Esophagus (tissue), 2 donors: ENCODE data around the gene DYNC1LI1. TPM values are rescaled to one million over a fixed set of nuclear protein-coding genes. Genes with fewer than 3 reads are reported as not detected.

ENCODE experiments used
- H3K27ac ChIP-seq, 2 donors: one replicate each; pipeline ENCODE4 v1.5.1; 2013; ENCODE audit warnings: low read depth in 2 of 2, mild to moderate bottlenecking in 2 of 2, inconsistent platforms in 1 of 2, low read length in 1 of 2, moderate library complexity in 1 of 2
- H3K27me3 ChIP-seq, 2 donors: one replicate each; pipeline ENCODE4 v1.6.1; 2013; ENCODE audit warnings: low read length in 2 of 2, control low read depth in 1 of 2, mild to moderate bottlenecking in 1 of 2; ENCODE audit not compliant: insufficient read depth in 2 of 2, control insufficient read depth in 1 of 2
- H3K36me3 ChIP-seq, 2 donors: one replicate each; pipeline ENCODE4 v1.6.1; 2013; ENCODE audit warnings: low read length in 1 of 2; ENCODE audit not compliant: control insufficient read depth in 2 of 2, insufficient read depth in 2 of 2
- H3K4me1 ChIP-seq, 2 donors: one replicate each; pipeline ENCODE4 v1.6.1; 2013; ENCODE audit warnings: low read length in 1 of 2; ENCODE audit not compliant: control insufficient read depth in 2 of 2, insufficient read depth in 2 of 2
- H3K4me3 ChIP-seq, 2 donors: one replicate each; pipeline ENCODE4 v1.5.1; 2013; ENCODE audit warnings: low read length in 2 of 2, mild to moderate bottlenecking in 2 of 2, low read depth in 1 of 2, moderate library complexity in 1 of 2
- H3K9me3 ChIP-seq, 2 donors: one replicate each; pipeline ENCODE4 v1.6.1; 2013; ENCODE audit warnings: mild to moderate bottlenecking in 2 of 2, low read depth in 1 of 2, low read length in 1 of 2, moderate library complexity in 1 of 2; ENCODE audit not compliant: control insufficient read depth in 2 of 2, insufficient read depth in 1 of 2
- WGBS, 2 donors: extraction: QIAGEN DNeasy Blood & Tissue Kit; methylation state at CpG; one replicate each; pipeline ENCODE4 v1.1.7; 2013; 5-methylcytosine and 5-hydroxymethylcytosine counted together
- polyA plus RNA-seq, 2 donors: library from polyadenylated mRNA; stranded (reverse); fragments of 200-250 nt; gene quantifications; one replicate each; pipeline ENCODE4 v1.2.3, GENCODE V29; 2013
- donor health status: healthy with polysubstance abuse.
- donor health status: Bipolar disorder and iron deficiency.

DYNC1LI1 gene
- polyA plus RNA-seq, 2 donors, result 7.9 to 15.7 TPM

DNA sequence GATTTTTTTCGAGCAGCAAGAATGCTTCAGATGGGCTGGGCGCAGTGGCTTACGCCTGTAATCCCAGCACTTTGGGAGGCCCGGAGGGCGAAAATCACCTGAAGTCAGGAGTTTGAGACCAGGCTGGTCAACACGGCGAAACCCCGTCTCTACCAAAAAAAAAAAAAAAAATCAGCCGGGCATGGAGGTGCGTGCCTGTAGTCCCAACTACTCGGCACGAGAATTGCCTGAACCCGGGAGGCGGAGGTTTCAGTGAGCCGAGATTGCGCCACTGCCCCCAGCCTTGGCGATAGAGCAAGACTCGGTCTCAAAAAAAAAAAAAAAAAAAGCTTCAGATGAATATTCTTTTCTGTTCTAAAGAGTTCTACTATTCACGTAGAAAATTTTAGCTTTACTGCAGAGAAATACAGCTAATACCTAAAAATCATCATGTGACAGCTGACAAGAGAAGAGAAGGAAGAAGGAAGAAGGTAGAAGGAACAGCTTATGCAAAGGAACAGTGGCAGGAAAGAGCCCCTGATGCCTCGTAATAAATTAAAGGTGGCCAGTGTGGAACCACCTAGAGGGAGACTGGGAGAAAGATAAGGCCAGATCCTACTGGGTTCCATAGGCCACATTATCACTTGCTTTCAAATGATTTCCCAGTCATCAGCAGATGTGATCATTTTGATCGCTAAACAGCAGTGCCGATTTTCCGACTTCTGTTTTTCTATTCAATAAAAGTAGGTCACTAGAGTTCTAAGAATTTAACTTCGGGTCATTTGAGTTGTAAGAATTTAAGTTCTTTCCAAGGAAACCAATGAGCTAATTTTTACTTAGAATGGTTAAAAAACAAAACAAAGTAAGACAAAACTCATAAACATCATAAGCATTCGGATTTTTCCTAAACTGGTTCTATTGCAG is 69.5 kb downstream of the DYNC1LI1 start:
- H3K4me1 ChIP-seq, result no peaks in the 10 kb centered on the region
- H3K36me3 ChIP-seq, result no peaks in the 10 kb centered on the region
- peak overlapping the region in 1 of 2 donors; percentile 92 for H3K4me3 ChIP-seq
- 78% methylated on average over 25 of the region's 25 CpGs for WGBS, 2 donors
- no peaks in the 10 kb centered on the region for H3K9me3 ChIP-seq
- no peaks in the 10 kb centered on the region for H3K27me3 ChIP-seq
- no peak overlapping the region for H3K27ac ChIP-seq

- no peaks in the 10 kb centered on the region for H3K36me3 ChIP-seq
- 69 to 71% methylated on average over 2 of the region's 2 CpGs for WGBS, 2 donors
- no peak overlapping the region for H3K4me3 ChIP-seq
- H3K27ac ChIP-seq, result no peak overlapping the region
- peaks cover 0 to 2% of the 10 kb centered on the region in 2 donors for H3K4me1 ChIP-seq
- H3K9me3 ChIP-seq, result no peaks in the 10 kb centered on the region
- no peaks in the 10 kb centered on the region for H3K27me3 ChIP-seq
Observed at GRCh38 chr3:32500231-32500630, 70.4 kb downstream of the DYNC1LI1 start.

GRCh38 chr3:32499585-32499984 is 71.1 kb downstream of the DYNC1LI1 start:
- WGBS, 2 donors, result 86 to 94% methylated on average over 2 of the region's 2 CpGs
- H3K36me3 ChIP-seq, result no peaks in the 10 kb centered on the region
- no peak overlapping the region for H3K4me3 ChIP-seq
- no peaks in the 10 kb centered on the region for H3K27me3 ChIP-seq
- peaks cover 0 to 2% of the 10 kb centered on the region in 2 donors for H3K4me1 ChIP-seq
- no peak overlapping the region for H3K27ac ChIP-seq
- H3K9me3 ChIP-seq, result no peaks in the 10 kb centered on the region

- Histone ChIP-seq H3K36me3 (no peaks in the 10 kb centered on the region), H3K27me3 (no peaks in the 10 kb centered on the region), H3K9me3 (no peaks in the 10 kb centered on the region), H3K4me3 (no peak overlapping the region), H3K4me1 (peaks cover 0 to 2% of the 10 kb centered on the region in 2 donors), H3K27ac (no peak overlapping the region)
- 92% methylated on average over 3 of the region's 3 CpGs for WGBS, 2 donors
Observed at GRCh38 chr3:32498992-32499391, 71.7 kb downstream of the DYNC1LI1 start.

- Histone ChIP-seq H3K4me1 (peaks cover 0 to 2% of the 10 kb centered on the region in 2 donors), H3K4me3 (no peak overlapping the region), H3K9me3 (no peaks in the 10 kb centered on the region), H3K27ac (no peak overlapping the region), H3K36me3 (no peaks in the 10 kb centered on the region), H3K27me3 (no peaks in the 10 kb centered on the region)
- WGBS, 2 donors, result 85 to 89% methylated on average over 3 of the region's 3 CpGs
Observed at GRCh38 chr3:32498252-32498651, 72.4 kb downstream of the DYNC1LI1 start.

- H3K4me3 ChIP-seq, result no peak overlapping the region
- WGBS, 2 donors, result 57 to 71% methylated on average over 2 of the region's 2 CpGs
- H3K4me1 ChIP-seq, result peaks cover 0 to 2% of the 10 kb centered on the region in 2 donors
- no peak overlapping the region for H3K27ac ChIP-seq
- no peaks in the 10 kb centered on the region for H3K36me3 ChIP-seq
- H3K9me3 ChIP-seq, result no peaks in the 10 kb centered on the region
- no peaks in the 10 kb centered on the region for H3K27me3 ChIP-seq
Observed at GRCh38 chr3:32495609-32496008, 75.0 kb downstream of the DYNC1LI1 start.

- Histone ChIP-seq H3K4me1 (peaks cover 0 to 2% of the 10 kb centered on the region in 2 donors), H3K27ac (no peak overlapping the region), H3K4me3 (no peak overlapping the region), H3K9me3 (no peaks in the 10 kb centered on the region), H3K27me3 (no peaks in the 10 kb centered on the region), H3K36me3 (no peaks in the 10 kb centered on the region)
Observed at GRCh38 chr3:32495085-32495484, 75.6 kb downstream of the DYNC1LI1 start.

DNA sequence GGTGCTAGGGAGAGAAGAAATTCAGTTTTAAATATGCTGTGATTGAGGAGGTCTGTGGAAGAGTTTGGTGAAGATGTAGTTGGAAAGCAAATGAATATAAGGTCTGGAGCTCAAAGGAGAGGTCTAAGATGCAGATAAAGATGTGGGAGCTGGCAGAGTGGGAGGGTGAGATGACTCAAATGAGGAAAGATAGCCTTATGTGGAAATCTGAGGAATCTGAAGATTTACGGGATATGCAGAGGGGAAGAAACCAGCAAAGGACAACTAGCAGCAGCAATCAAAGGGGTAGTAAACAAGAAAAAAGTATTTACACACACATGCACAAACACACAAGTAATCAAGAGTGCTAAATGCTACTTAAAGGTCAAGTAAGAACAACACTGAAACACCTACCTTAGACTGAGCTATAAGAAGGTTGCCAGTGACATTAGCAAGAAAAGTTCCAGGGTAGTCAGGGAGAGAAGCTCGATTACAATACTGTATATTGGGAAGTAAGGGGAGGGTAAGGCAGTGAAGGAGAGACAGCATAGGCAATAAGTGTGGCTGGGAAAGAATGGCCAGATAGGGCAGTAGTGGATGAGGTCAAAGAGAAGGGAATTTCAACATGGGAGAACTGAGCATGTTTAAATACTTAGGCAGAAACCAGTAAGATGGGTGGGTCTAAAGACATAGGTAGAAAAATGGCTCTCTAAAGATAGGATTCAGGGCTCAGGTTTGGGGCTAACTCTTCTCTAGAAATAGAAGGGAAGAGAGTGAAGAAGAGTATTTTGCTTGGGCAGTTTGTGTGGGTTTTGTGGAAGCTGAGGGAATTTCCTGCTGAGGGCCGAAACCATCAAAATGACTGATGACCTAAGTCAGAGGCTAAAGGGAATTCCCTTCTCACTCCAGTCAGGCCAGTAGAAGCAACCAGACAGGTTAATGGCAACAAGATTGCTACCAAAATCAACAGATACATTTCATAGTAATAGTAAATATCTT is 76.9 kb downstream of the DYNC1LI1 start:
- H3K27me3 ChIP-seq, result no peaks in the 10 kb centered on the region
- no peak overlapping the region for H3K4me3 ChIP-seq
- no peak overlapping the region for H3K27ac ChIP-seq
- H3K36me3 ChIP-seq, result no peaks in the 10 kb centered on the region
- peaks cover 0 to 2% of the 10 kb centered on the region in 2 donors for H3K4me1 ChIP-seq
- H3K9me3 ChIP-seq, result no peaks in the 10 kb centered on the region
- WGBS, 2 donors, result 73 to 75% methylated on average over 3 of the region's 3 CpGs

- Histone ChIP-seq H3K4me3 (no peak overlapping the region), H3K4me1 (peaks cover 0 to 2% of the 10 kb centered on the region in 2 donors)
- WGBS, 2 donors, result 83 to 90% methylated on average over 3 of the region's 3 CpGs
Observed at GRCh38 chr3:32492684-32493436, 77.8 kb downstream of the DYNC1LI1 start.

More at GRCh38 chr3:32492684-32493436, 77.8 kb downstream of the DYNC1LI1 start:
- Histone ChIP-seq H3K27me3 (no peaks in the 10 kb centered on the region), H3K9me3 (no peaks in the 10 kb centered on the region), H3K27ac (no peak overlapping the region), H3K36me3 (no peaks in the 10 kb centered on the region)
